ENCODE measurements around the gene RPL28. TPM values are rescaled to one million over a fixed set of nuclear protein-coding genes. Genes with fewer than 3 reads are reported as not detected.

RPL28 gene
- 1,343 to 1,376 TPM (median 1,346 TPM) in 3 replicates for total RNA-seq
- long read RNA-seq, full-length matches to known transcripts = 307 of 336 reads
- long read RNA-seq, partial matches to known transcripts = 15 of 336 reads
- long read RNA-seq, other reads (novel, unspliced or antisense) = 14 of 336 reads

DNA sequence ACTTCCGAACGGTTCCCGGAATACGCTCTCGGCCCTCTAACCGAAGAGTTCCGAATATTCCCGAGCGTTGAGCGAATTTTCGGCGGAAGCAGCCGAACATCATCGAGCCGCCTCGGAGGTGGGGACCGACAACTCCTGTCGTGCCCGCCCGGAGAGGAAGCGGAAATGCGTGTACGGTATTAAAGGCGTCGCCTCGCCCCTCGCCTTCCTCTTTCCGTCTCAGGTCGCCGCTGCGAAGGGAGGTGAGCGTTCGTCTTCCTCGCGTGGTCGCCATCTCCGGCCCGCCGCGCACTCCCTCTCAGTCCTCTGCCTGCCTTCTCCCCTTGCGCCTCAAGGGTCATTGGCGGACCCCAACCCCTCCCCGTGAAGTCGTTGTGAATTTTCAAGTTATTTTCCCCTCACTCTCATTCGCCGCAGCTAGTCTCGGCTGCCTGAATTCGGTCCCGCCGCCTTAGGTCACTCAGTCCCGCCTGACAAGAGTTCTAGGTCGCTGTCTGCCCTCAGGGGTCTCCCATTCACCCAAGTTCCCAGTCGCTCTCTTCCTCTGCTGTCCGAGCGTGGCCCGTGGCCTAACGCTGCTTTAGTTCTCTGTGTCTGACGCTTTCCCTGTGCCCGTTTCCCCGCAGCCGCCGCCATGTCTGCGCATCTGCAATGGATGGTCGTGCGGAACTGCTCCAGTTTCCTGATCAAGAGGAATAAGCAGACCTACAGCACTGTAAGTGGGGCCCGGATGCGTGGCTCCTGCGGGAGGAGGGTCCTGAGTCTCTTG is at the start of gene RPL28:
Gene RPL28 (plus strand): TSS at position 209 of the 769 bp plus-strand sequence. CDS start 426 bp downstream, at position 635.
- peaks cover 55% of the 10 kb centered on the region for H3K4me1 Mint-ChIP-seq (ENCODE audit: low read depth)
- TF ChIP-seq CTCF (IDR thresholded peaks at IDR 0.05) = no peak
- H3K9me3 Mint-ChIP-seq (ENCODE audit: low read depth) = no peaks in the 10 kb centered on the region
- H3K36me3 Mint-ChIP-seq (ENCODE audit: low read depth) = peaks cover 21% of the 10 kb centered on the region
- peak; percentile 98 for DNase-seq (ENCODE audit: low spot score)
- H3K27me3 Mint-ChIP-seq (ENCODE audit: low read depth) = no peaks in the 10 kb centered on the region
- H3K4me3 Mint-ChIP-seq (ENCODE audit: unreplicated experiment) = peak within 1 kb of the TSS; percentile 99
- H3K27ac Mint-ChIP-seq (ENCODE audit: unreplicated experiment) = peak within 1 kb of the TSS; percentile 99

DNA sequence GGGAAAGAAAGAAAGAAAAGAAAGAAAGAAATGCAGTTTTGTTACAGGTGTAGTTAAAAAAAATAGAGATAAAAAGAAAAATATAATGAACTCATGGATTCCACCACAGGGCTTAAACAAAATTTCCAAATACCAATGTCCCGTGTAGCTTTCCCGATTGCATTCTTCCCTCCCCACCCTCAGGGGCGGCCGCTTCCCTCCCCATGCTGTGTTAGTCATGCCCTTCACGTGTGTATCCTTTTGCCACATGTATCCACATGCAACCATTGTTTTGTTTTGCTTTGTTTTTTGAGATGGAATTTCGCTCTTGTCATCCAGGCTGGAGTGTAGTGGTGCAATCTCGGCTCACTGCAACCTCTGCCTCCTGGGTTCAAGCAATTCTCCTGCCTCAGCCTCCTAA is 49.6 kb upstream of the RPL28 start:
- Mint-ChIP-seq H3K4me1 (ENCODE audit: low read depth) (peaks cover 19% of the 10 kb centered on the region), H3K36me3 (ENCODE audit: low read depth) (no peaks in the 10 kb centered on the region), H3K9me3 (ENCODE audit: low read depth) (no peaks in the 10 kb centered on the region), H3K27me3 (ENCODE audit: low read depth) (no peaks in the 10 kb centered on the region), H3K4me3 (ENCODE audit: unreplicated experiment) (no peak overlapping the region), H3K27ac (ENCODE audit: unreplicated experiment) (no peak overlapping the region)
- no peak for TF ChIP-seq CTCF (IDR thresholded peaks at IDR 0.05)
- no peak for DNase-seq (ENCODE audit: low spot score)

DNA sequence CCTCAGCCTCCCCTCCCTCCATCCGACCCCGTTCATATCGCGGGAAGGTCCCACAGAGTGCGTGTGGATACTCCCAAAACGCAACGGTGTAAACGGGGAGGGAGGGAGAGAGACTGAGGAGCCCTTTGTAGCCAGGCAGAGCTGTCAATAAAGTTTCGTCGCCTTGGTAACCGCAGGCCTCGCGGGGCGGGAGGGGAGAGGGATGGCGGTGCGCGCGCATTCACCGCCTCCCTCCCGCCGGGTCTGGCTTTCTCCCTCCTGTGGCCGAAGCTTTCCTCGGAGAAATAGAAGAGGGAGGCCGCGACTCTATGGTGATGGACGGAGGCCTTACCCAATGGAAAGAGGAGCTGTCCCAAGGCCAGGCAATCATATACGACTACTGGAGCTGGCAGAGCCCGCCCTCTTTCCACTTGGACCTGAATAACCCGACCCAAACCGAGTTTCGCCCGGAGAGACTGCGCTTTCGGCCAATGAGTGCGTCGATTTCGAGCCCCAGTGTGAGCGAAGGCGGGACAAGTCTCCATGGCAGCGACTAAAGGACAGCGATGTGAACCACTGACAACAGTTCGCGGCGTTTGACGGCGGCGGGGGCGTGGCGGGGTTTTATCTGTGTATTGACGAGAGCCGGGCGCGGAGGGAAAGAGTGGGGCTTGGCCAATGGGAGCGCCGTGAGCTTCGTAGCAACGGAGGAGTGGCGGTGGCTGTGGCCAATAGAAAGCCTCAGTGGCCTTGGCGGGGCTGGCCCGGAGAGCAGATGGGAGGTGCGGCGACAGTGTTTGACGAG is 46.4 kb upstream of the RPL28 start, which contains the start of gene KMT5C:
Gene KMT5C (plus strand): TSS at position 772 of the 784 bp plus-strand sequence. CDS start 2,061 bp downstream, outside the sequence.
- peak; percentile 57 for TF ChIP-seq CTCF (IDR thresholded peaks at IDR 0.05)
- no peaks in the 10 kb centered on the region for H3K36me3 Mint-ChIP-seq (ENCODE audit: low read depth)
- H3K27me3 Mint-ChIP-seq (ENCODE audit: low read depth) = no peaks in the 10 kb centered on the region
- DNase-seq (ENCODE audit: low spot score) = peak; percentile 100
- H3K27ac Mint-ChIP-seq (ENCODE audit: unreplicated experiment) = peak within 1 kb of the TSS; percentile 99
- H3K4me3 Mint-ChIP-seq (ENCODE audit: unreplicated experiment) = peak within 1 kb of the TSS; percentile 78
- H3K4me1 Mint-ChIP-seq (ENCODE audit: low read depth) = peaks cover 26% of the 10 kb centered on the region
- no peaks in the 10 kb centered on the region for H3K9me3 Mint-ChIP-seq (ENCODE audit: low read depth)

GRCh38 chr19:55339889-55340783 is 45.6 kb upstream of the RPL28 start:
- Mint-ChIP-seq H3K4me3 (ENCODE audit: unreplicated experiment) (peak overlapping the region; percentile 78), H3K4me1 (ENCODE audit: low read depth) (peaks cover 33% of the 10 kb centered on the region), H3K9me3 (ENCODE audit: low read depth) (no peaks in the 10 kb centered on the region), H3K36me3 (ENCODE audit: low read depth) (no peaks in the 10 kb centered on the region), H3K27me3 (ENCODE audit: low read depth) (no peaks in the 10 kb centered on the region), H3K27ac (ENCODE audit: unreplicated experiment) (peak overlapping the region; percentile 87)
- no peak for TF ChIP-seq CTCF (IDR thresholded peaks at IDR 0.05)
- no peak for DNase-seq (ENCODE audit: low spot score)
